Activated CD8-positive, alpha-beta T cell treated with anti-CD3 and anti-CD28 coated beads, Interleukin-2, amount 10 ng/mL, durations not matched to agents 7 days and 5 days (primary cell): ENCODE data around the gene C1QL1. TPM values are rescaled to one million over a fixed set of nuclear protein-coding genes. Genes with fewer than 3 reads are reported as not detected.

ENCODE experiments used
- ATAC-seq: fragments of 150-1000 bp; cut with Tn5 transposase; one replicate; pipeline ENCODE4 v1.10.0; 2021; ENCODE audit warnings: moderate library complexity
- CTCF ChIA-PET: fragments of 350-600 bp; sonication (Branson Sonifier 250); formaldehyde crosslinking; loops from one replicate; lab custom pipeline; 2021; ENCODE audit warnings: antibody characterized with exemption; lab: Charles Lee
- POLR2A ChIA-PET: fragments of 350-600 bp; sonication (Branson Sonifier 250); formaldehyde crosslinking; loops from one replicate; lab custom pipeline; 2021; ENCODE audit warnings: antibody characterized with exemption; lab: Charles Lee
- DNase-seq: peaks from one replicate; pipeline ENCODE4 v3.0.0-alpha.2; 2020
- H3K27ac Mint-ChIP-seq: one replicate; pipeline ENCODE4 v1.8.0; 2021; ENCODE audit warnings: mild to moderate bottlenecking, mixed read lengths
- H3K27me3 Mint-ChIP-seq: one replicate; pipeline ENCODE4 v1.8.0; 2021; ENCODE audit warnings: low read depth, mixed read lengths
- H3K36me3 Mint-ChIP-seq: one replicate; pipeline ENCODE4 v1.8.0; 2021; ENCODE audit warnings: low read depth, mixed read lengths
- H3K4me1 Mint-ChIP-seq: one replicate; pipeline ENCODE4 v1.8.0; 2021; ENCODE audit warnings: low read depth, mixed read lengths
- H3K4me3 Mint-ChIP-seq: one replicate; pipeline ENCODE4 v1.8.0; 2021; ENCODE audit warnings: mild to moderate bottlenecking, mixed read lengths
- H3K9me3 Mint-ChIP-seq: one replicate; pipeline ENCODE4 v1.8.0; 2022; ENCODE audit warnings: mixed read lengths; ENCODE audit not compliant: insufficient read depth
- total RNA-seq, 2 experiments: library from RNA; stranded (reverse); gene quantifications; one replicate each; pipeline ENCODE4 v1.2.3, GENCODE V29; 2021

The C1QL1 gene
- total RNA-seq, 2 experiments from 2014 or later, result 0.34 to 0.68 TPM

DNA sequence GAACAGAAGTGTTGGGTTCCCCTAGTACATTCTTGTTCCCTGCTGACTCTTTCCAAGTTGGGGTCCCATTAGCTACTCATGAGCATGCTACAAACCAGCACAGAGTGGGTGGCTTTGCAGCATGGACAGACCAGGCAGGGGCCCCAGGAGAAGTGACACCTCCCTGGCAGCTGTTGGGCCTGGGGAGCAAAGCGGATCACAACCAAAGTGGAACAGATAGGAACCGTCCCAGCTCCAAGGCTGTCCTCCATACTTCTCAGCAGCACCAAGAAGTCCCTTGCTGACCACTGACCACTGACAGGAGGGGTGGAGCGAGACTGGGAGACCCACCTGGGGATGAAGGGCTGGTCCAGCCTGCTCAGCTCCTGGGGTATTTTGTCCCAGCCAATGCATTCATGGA lies 40.4 kb downstream of the C1QL1 start:
- POLR2A ChIA-PET, result interaction anchor here (4.3 kb wide), 1 partner anchor 20 kb away, joined by 13 read pairs; the partner anchor contains the start of gene KIF18B
- ATAC-seq, result no peak
- CTCF ChIA-PET, result interaction anchor here (1.3 kb wide), 1 partner anchor 94 kb away, joined by 3 read pairs; no protein-coding TSS in a partner anchor
- no peaks in the 10 kb centered on the region for H3K4me1 Mint-ChIP-seq
- H3K9me3 Mint-ChIP-seq, result no peaks in the 10 kb centered on the region
- no peak overlapping the region for H3K4me3 Mint-ChIP-seq
- no peak for DNase-seq
- no peak overlapping the region for H3K27ac Mint-ChIP-seq
- H3K36me3 Mint-ChIP-seq, result peaks cover 61% of the 10 kb centered on the region
- H3K27me3 Mint-ChIP-seq, result no peaks in the 10 kb centered on the region

DNA sequence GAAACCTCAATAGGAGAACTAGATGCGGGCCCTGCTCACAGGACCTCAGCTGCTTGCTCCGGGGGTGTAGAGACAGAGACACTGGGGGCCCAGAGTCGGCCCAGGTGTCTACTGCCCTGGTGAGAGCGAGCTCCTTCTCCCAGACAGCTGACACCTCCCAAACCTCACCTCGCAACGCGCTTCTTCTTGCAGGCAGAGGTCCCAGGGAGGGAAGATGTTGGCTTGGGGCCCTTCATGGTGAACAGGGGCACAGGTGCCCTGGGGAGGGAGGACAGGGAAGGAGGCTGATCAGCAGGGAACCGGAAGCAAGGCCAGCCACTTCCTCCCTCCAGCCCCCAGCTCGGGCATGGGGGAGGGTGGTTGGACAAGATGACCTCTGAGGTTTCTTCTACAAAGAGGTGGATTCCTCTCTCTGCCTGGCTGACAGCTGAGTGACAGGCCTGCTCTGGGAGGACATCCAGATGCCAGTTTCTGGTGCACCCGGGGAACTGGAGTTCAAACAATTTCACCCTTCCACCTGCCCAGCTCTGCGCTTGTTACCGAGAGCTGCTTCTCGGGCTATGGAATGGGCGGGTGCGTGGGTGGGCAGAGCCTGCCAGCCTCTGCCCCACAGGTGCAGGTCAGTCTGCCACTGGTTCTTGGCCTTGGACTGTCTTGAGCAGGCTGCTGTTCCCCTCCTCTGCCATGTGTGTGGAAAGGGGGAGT lies 41.1 kb downstream of the C1QL1 start:
- CTCF ChIA-PET, result interaction anchor here (1.3 kb wide), 1 partner anchor 94 kb away, joined by 3 read pairs; no protein-coding TSS in a partner anchor
- no peaks in the 10 kb centered on the region for H3K4me1 Mint-ChIP-seq
- DNase-seq (no peak), ATAC-seq (no peak)
- POLR2A ChIA-PET, result interaction anchor here (0.6 to 4.3 kb wide), 3 partner anchors 10 to 171 kb away, joined by 3 to 13 read pairs (median 3); partner anchors contain the start of gene KIF18B
- H3K36me3 Mint-ChIP-seq, result peaks cover 57% of the 10 kb centered on the region
- peak overlapping the region; percentile 61 for H3K27ac Mint-ChIP-seq
- no peaks in the 10 kb centered on the region for H3K27me3 Mint-ChIP-seq
- no peaks in the 10 kb centered on the region for H3K9me3 Mint-ChIP-seq
- H3K4me3 Mint-ChIP-seq, result no peak overlapping the region

DNA sequence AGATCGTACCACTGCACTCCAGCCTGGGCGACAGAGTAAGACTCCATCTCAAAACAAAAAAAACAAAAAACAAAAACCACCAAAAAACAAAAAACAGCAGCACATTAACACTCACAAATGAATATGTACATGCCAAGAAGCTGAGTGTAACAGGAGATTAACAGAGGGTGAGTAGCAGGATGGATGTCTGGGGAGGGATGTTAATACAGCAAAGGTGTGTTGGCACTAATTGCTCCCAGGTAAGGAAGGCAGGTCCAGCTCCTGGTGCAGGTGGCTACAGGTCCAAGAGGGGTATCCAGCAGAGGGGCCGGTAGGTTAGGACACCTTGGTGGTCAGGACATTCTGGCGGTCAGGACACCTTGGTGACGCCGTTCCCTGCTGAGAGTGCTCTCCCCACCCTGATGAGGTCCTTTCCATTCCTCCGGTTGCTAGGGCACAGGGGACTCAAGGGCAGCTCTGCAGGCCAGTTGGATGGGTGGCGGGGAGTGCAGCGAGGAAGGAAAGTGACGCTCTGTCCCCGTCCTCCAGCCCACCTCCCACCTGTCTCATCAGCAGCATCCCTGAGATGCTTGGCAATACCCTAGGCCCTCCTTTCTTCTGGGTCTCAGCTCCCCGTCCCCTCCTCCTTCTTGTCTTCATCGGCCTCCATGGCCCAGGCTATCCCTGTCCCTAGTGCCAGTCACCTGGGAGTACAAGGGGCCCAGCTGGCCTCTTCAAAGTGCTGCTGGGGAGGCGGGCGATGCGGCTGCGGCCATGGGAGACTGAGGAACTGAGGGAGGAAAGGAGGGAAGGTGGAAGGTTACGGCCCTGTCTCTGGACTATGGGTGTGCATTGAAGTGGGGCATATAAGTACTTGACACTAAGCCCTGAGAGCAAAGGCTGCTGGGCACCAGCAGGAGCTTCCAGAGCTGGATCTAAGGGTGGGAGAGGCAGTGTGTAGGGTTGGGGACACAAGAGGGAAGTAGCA lies 42.1 kb downstream of the C1QL1 start:
- peak overlapping the region; percentile 61 for H3K27ac Mint-ChIP-seq
- H3K4me1 Mint-ChIP-seq, result no peaks in the 10 kb centered on the region
- ChIA-PET POLR2A (interaction anchor here (0.6 to 4.3 kb wide), 4 partner anchors 11 to 172 kb away, joined by 3 to 13 read pairs (median 4); partner anchors contain the start of gene KIF18B), CTCF (interaction anchor here (0.6 to 1.1 kb wide), 2 partner anchors 27 to 210 kb away, joined by 3 read pairs; partner anchors contain the start of gene ACBD4)
- no peaks in the 10 kb centered on the region for H3K9me3 Mint-ChIP-seq
- peaks cover 5% of the 10 kb centered on the region for H3K27me3 Mint-ChIP-seq
- H3K4me3 Mint-ChIP-seq, result no peak overlapping the region
- ATAC-seq, result no peak
- DNase-seq, result no peak
- peaks cover 47% of the 10 kb centered on the region for H3K36me3 Mint-ChIP-seq

DNA sequence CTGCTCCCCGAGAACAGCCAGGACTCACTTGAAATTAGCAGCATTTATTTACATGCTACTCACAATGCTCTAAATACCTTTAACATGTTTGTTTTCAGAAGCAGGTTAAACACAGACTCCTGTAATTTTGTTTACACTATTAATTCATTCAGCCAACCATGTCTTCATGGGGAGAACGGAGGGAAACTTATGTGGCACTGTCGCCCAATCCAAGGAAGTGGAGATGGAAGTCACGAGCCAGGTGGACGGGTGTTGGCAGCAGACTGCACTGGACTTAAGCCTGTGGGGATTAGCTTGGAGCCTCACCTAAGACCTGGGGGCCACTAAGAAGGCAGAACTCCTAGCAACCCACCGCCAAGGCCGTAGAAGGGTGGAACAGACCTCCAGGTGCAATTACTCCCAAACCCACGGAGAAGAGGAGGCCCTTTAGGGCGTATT lies 44.0 kb downstream of the C1QL1 start:
- Mint-ChIP-seq H3K27ac (no peak overlapping the region), H3K36me3 (peaks cover 33% of the 10 kb centered on the region), H3K4me3 (no peak overlapping the region), H3K27me3 (peaks cover 11% of the 10 kb centered on the region), H3K4me1 (peaks cover 6% of the 10 kb centered on the region), H3K9me3 (no peaks in the 10 kb centered on the region)
- no peak for ATAC-seq
- ChIA-PET CTCF (no interaction called here), POLR2A (interaction anchor here (4.3 kb wide), 1 partner anchor 23 kb away, joined by 13 read pairs; the partner anchor contains the start of gene KIF18B)
- DNase-seq, result no peak

- DNase-seq (no peak), ATAC-seq (no peak)
- H3K4me1 Mint-ChIP-seq, result peaks cover 6% of the 10 kb centered on the region
- POLR2A ChIA-PET, result interaction anchor here (0.7 to 1.2 kb wide), 2 partner anchors 10 to 25 kb away, joined by 3 read pairs; partner anchors contain the start of gene KIF18B
- H3K27ac Mint-ChIP-seq, result no peak overlapping the region
- CTCF ChIA-PET, result interaction anchor here (4.2 kb wide), 1 partner anchor 98 kb away, joined by 78 read pairs; no protein-coding TSS in a partner anchor
- H3K9me3 Mint-ChIP-seq, result no peaks in the 10 kb centered on the region
- no peak overlapping the region for H3K4me3 Mint-ChIP-seq
- peaks cover 11% of the 10 kb centered on the region for H3K27me3 Mint-ChIP-seq
- H3K36me3 Mint-ChIP-seq, result peaks cover 24% of the 10 kb centered on the region
Observed at GRCh38 chr17:44922746-44923470, 45.2 kb downstream of the C1QL1 start.

- H3K9me3 Mint-ChIP-seq, result no peaks in the 10 kb centered on the region
- no peak overlapping the region for H3K4me3 Mint-ChIP-seq
- H3K27me3 Mint-ChIP-seq, result peaks cover 11% of the 10 kb centered on the region
- CTCF ChIA-PET, result interaction anchor here (4.2 kb wide), 1 partner anchor 99 kb away, joined by 78 read pairs; no protein-coding TSS in a partner anchor
- no peak overlapping the region for H3K27ac Mint-ChIP-seq
- POLR2A ChIA-PET, result interaction anchor here (1.2 to 2.1 kb wide), 2 partner anchors 25 to 26 kb away, joined by 3 to 5 read pairs; partner anchors contain the start of gene KIF18B
- ATAC-seq (no peak), DNase-seq (no peak)
- H3K36me3 Mint-ChIP-seq, result peaks cover 19% of the 10 kb centered on the region
- H3K4me1 Mint-ChIP-seq, result peaks cover 6% of the 10 kb centered on the region
Observed at GRCh38 chr17:44922136-44922535, 46.0 kb downstream of the C1QL1 start.

GRCh38 chr17:44921122-44921882 lies 46.8 kb downstream of the C1QL1 start:
- H3K27ac Mint-ChIP-seq, result no peak overlapping the region
- H3K9me3 Mint-ChIP-seq, result no peaks in the 10 kb centered on the region
- peaks cover 11% of the 10 kb centered on the region for H3K27me3 Mint-ChIP-seq
- no peak for DNase-seq
- H3K4me3 Mint-ChIP-seq, result no peak overlapping the region
- POLR2A ChIA-PET, result interaction anchor here (1.3 to 2.1 kb wide), 3 partner anchors 9 to 27 kb away, joined by 3 to 5 read pairs (median 3); partner anchors contain the start of gene KIF18B
- peaks cover 6% of the 10 kb centered on the region for H3K4me1 Mint-ChIP-seq
- peaks cover 13% of the 10 kb centered on the region for H3K36me3 Mint-ChIP-seq
- ATAC-seq, result no peak
- CTCF ChIA-PET, result interaction anchor here (1.0 to 4.2 kb wide), 12 partner anchors 11 to 276 kb away, joined by 3 to 78 read pairs (median 8); partner anchors contain the start of genes ACBD4 and EFTUD2

DNA sequence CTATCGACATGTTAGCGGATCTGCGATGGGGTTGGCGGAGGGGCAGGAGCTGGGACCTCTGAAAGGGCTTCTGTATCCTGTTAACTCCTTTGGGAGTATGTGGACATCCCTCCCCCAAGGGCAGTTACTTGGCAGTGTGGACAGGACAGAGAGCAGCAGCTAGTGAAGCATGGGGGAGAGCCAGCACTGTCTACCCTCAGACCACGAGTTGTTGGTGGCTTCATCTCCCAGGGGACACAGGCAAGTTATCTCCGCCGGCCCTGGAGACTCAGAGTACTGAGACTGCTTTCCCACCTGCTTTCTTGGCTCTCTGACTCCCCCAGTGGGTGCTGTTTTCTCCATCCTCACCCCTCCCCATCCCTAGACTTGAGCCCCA lies 47.5 kb downstream of the C1QL1 start:
- Mint-ChIP-seq H3K27ac (no peak overlapping the region), H3K9me3 (no peaks in the 10 kb centered on the region), H3K27me3 (peaks cover 11% of the 10 kb centered on the region), H3K36me3 (peaks cover 5% of the 10 kb centered on the region), H3K4me3 (no peak overlapping the region), H3K4me1 (peaks cover 6% of the 10 kb centered on the region)
- no peak for ATAC-seq
- no peak for DNase-seq
- ChIA-PET CTCF (interaction anchor here (0.6 to 4.2 kb wide), 25 partner anchors 10 to 277 kb away, joined by 3 to 78 read pairs (median 4); partner anchors contain the start of genes ACBD4, C1QL1 and EFTUD2), POLR2A (interaction anchor here (1.3 to 2.1 kb wide), 3 partner anchors 10 to 27 kb away, joined by 3 to 5 read pairs (median 3); partner anchors contain the start of gene KIF18B)

GRCh38 chr17:44919885-44920564 lies 48.1 kb downstream of the C1QL1 start:
- DNase-seq, result peak; percentile 76
- peaks cover 6% of the 10 kb centered on the region for H3K4me1 Mint-ChIP-seq
- no peak overlapping the region for H3K27ac Mint-ChIP-seq
- H3K36me3 Mint-ChIP-seq, result peaks cover 4% of the 10 kb centered on the region
- POLR2A ChIA-PET, result interaction anchor here (1.3 to 2.1 kb wide), 3 partner anchors 11 to 28 kb away, joined by 3 to 5 read pairs (median 3); partner anchors contain the start of gene KIF18B
- CTCF ChIA-PET, result interaction anchor here (0.6 to 4.2 kb wide), 26 partner anchors 9 to 277 kb away, joined by 3 to 78 read pairs (median 4); partner anchors contain the start of genes ACBD4, C1QL1 and EFTUD2
- H3K27me3 Mint-ChIP-seq, result peaks cover 11% of the 10 kb centered on the region
- H3K9me3 Mint-ChIP-seq, result no peaks in the 10 kb centered on the region
- peak; percentile 84 for ATAC-seq
- H3K4me3 Mint-ChIP-seq, result no peak overlapping the region
